BJ (cell line): ENCODE measurements around the gene CARMIL1. TPM values are rescaled to one million over a fixed set of nuclear protein-coding genes. Genes with fewer than 3 reads are reported as not detected.

ENCODE experiments used
- CTCF ChIA-PET: fragments of 350-600 bp; formaldehyde crosslinking; extraction: SDS; loops from one replicate; lab custom pipeline; 2021; ENCODE audit warnings: antibody characterized with exemption, inconsistent platforms; lab: Yijun Ruan, JAX
- POLR2A ChIA-PET: fragments of 300-600 bp; sonication (Branson Sonifier 250); formaldehyde crosslinking; extraction: SDS; loops from one replicate; lab custom pipeline; 2021; ENCODE audit warnings: antibody characterized with exemption; lab: Charles Lee
- DNase-seq: peaks from one replicate; pipeline ENCODE4 v3.0.0-alpha.2; 2011; ENCODE audit warnings: low read depth
- H3K27me3 ChIP-seq: 2 replicates; pipeline ENCODE4 v1.6.0; 2011; ENCODE audit warnings: low read length; ENCODE audit not compliant: control insufficient read depth, insufficient read depth
- H3K36me3 ChIP-seq: 2 replicates; pipeline ENCODE4 v1.5.1; 2011; ENCODE audit warnings: low read length; ENCODE audit not compliant: control insufficient read depth, insufficient read depth
- H3K4me3 ChIP-seq: 2 replicates; pipeline ENCODE4 v1.5.1; 2011; ENCODE audit warnings: low read depth, mild to moderate bottlenecking, control low read depth, low read length
- CTCF ChIP-seq: IDR thresholded peaks from 2 replicates; pipeline ENCODE4 v1.5.1; 2011; ENCODE audit warnings: low read depth, mild to moderate bottlenecking, control low read depth, inconsistent platforms, low read length, moderate library complexity; ENCODE audit not compliant: insufficient read depth
- polyA plus RNA-seq: library from polyadenylated mRNA; depleted of rRNA; stranded (reverse); fragments of >200 nt; gene quantifications from 2 replicates; pipeline ENCODE4 v1.2.3, GENCODE V29; 2011

Gene CARMIL1
- polyA plus RNA-seq, 1 experiment, result 3.7 TPM

- DNase-seq, result no peak
- TF ChIP-seq CTCF, result no peak
- Histone ChIP-seq H3K36me3 (no peaks in the 10 kb centered on the region; the same call in 1 of the 2 replicates), H3K4me3 (no peak overlapping the region), H3K27me3 (no peaks in the 10 kb centered on the region)
- POLR2A ChIA-PET, result interaction anchor here (0.6 kb wide), 1 partner anchor 704 kb away, joined by 4 read pairs; no protein-coding TSS in a partner anchor
- CTCF ChIA-PET, result interaction anchor here (3.1 kb wide), 1 partner anchor 17 kb away, joined by 16 read pairs; no protein-coding TSS in a partner anchor
Measured at GRCh38 chr6:25586927-25587326, 307.8 kb downstream of the CARMIL1 start.

- Histone ChIP-seq H3K27me3 (no peaks in the 10 kb centered on the region), H3K4me3 (no peak overlapping the region), H3K36me3 (peaks cover 2% of the 10 kb centered on the region)
- POLR2A ChIA-PET, result no interaction called here
- no peak for DNase-seq
- CTCF ChIA-PET, result interaction anchor here (1.2 kb wide), 1 partner anchor 325 kb away, joined by 6 read pairs; no protein-coding TSS in a partner anchor
- no peak for TF ChIP-seq CTCF
Measured at GRCh38 chr6:25590986-25591385, 311.8 kb downstream of the CARMIL1 start.

- DNase-seq, result no peak
Measured at GRCh38 chr6:25596928-25597818, 318.0 kb downstream of the CARMIL1 start.

GRCh38 chr6:25599516-25600085, 320.4 kb downstream of the CARMIL1 start:
- CTCF ChIA-PET, result interaction anchor here (1.0 to 1.6 kb wide), 2 partner anchors 18 to 605 kb away, joined by 3 read pairs; no protein-coding TSS in a partner anchor
- H3K4me3 ChIP-seq, result no peak overlapping the region
- H3K36me3 ChIP-seq, result no peaks in the 10 kb centered on the region
- DNase-seq, result no peak
- H3K27me3 ChIP-seq, result no peaks in the 10 kb centered on the region
- no peak for TF ChIP-seq CTCF
- POLR2A ChIA-PET, result no interaction called here

More at GRCh38 chr6:25596928-25597818, 318.0 kb downstream of the CARMIL1 start:
- CTCF ChIA-PET, result no interaction called here
- POLR2A ChIA-PET, result interaction anchor here (0.6 kb wide), 1 partner anchor 459 kb away, joined by 5 read pairs; no protein-coding TSS in a partner anchor
- no peaks in the 10 kb centered on the region for H3K27me3 ChIP-seq
- H3K4me3 ChIP-seq, result no peak overlapping the region
- TF ChIP-seq CTCF, result no peak
- peaks cover 2% of the 10 kb centered on the region for H3K36me3 ChIP-seq
